ENCODE data around the gene SMCHD1. TPM values are rescaled to one million over a fixed set of nuclear protein-coding genes. Genes with fewer than 3 reads are reported as not detected.

Gene SMCHD1
- total RNA-seq, 1 experiment from 2014 or later: 57.4 TPM

- DNase-seq: no peak
- Histone ChIP-seq H3K36me3 (ENCODE audit: control insufficient read depth, insufficient read depth, low read length) (no peaks in the 10 kb centered on the region), H3K9me3 (no peaks in the 10 kb centered on the region), H3K27me3 (replicated peaks; ENCODE audit: control insufficient read depth, insufficient read depth, low read length) (no peaks in the 10 kb centered on the region), H3K4me1 (peaks cover 28% of the 10 kb centered on the region), H3K4me3 (ENCODE audit: low read depth, low read length) (peak overlapping the region; percentile 88)
- POLR2A ChIA-PET: no interaction called here
- H3K27me3 Mint-ChIP-seq (ENCODE audit: insufficient read depth, unreplicated experiment): no peaks in the 10 kb centered on the region
- peak overlapping the region; percentile 21 for H3K27ac Mint-ChIP-seq (ENCODE audit: unreplicated experiment)
- peaks cover 37% of the 10 kb centered on the region for H3K36me3 Mint-ChIP-seq (ENCODE audit: insufficient read depth, unreplicated experiment)
- intact Hi-C loops (cut with micrococcal nuclease; ENCODE audit: unreplicated experiment): loop anchor here (5.0 to 10.0 kb wide), 2 partner anchors 83 to 330 kb away; partner anchors contain the start of genes METTL4 and NDC80
- H3K9me3 Mint-ChIP-seq (ENCODE audit: unreplicated experiment): no peaks in the 10 kb centered on the region
- H3K4me1 Mint-ChIP-seq (ENCODE audit: low read depth, unreplicated experiment): peaks cover 7% of the 10 kb centered on the region
- no peak for TF ChIP-seq CTCF (IDR thresholded peaks at IDR 0.05; ENCODE audit: insufficient read depth in 1 of 2, low read depth in 1 of 2, low read length in 1 of 2, severe bottlenecking in 1 of 2, unreplicated experiment in 1 of 2)
- H3K4me3 Mint-ChIP-seq (ENCODE audit: unreplicated experiment): peak overlapping the region; percentile 70
- CTCF ChIA-PET: no interaction called here
- no TSS peak for BruUV-seq (replicated peaks)
Measured at GRCh38 chr18:2654928-2655177, 673 bp upstream of the SMCHD1 start.

GRCh38 chr18:2655954-2656236 is 369 bp downstream of the SMCHD1 start:
- peaks cover 7% of the 10 kb centered on the region for H3K4me1 Mint-ChIP-seq (ENCODE audit: low read depth, unreplicated experiment)
- peak overlapping the region; percentile 70 for H3K4me3 Mint-ChIP-seq (ENCODE audit: unreplicated experiment)
- intact Hi-C loops (cut with micrococcal nuclease; ENCODE audit: unreplicated experiment): loop anchor here (5.0 to 10.0 kb wide), 2 partner anchors 84 to 331 kb away; partner anchors contain the start of genes METTL4 and NDC80
- no peaks in the 10 kb centered on the region for H3K9me3 Mint-ChIP-seq (ENCODE audit: unreplicated experiment)
- H3K36me3 Mint-ChIP-seq (ENCODE audit: insufficient read depth, unreplicated experiment): peaks cover 40% of the 10 kb centered on the region
- no TSS peak for BruUV-seq (replicated peaks)
- CTCF ChIA-PET: no interaction called here
- H3K27me3 Mint-ChIP-seq (ENCODE audit: insufficient read depth, unreplicated experiment): no peaks in the 10 kb centered on the region
- DNase-seq: peak in 1 of 2 experiments; percentile 58
- no peaks in the 10 kb centered on the region for H3K27me3 ChIP-seq (replicated peaks; ENCODE audit: control insufficient read depth, insufficient read depth, low read length)
- peaks cover 28% of the 10 kb centered on the region for H3K4me1 ChIP-seq
- no peaks in the 10 kb centered on the region for H3K36me3 ChIP-seq (ENCODE audit: control insufficient read depth, insufficient read depth, low read length)
- H3K27ac Mint-ChIP-seq (ENCODE audit: unreplicated experiment): peak overlapping the region; percentile 21
- H3K9me3 ChIP-seq: no peaks in the 10 kb centered on the region
- TF ChIP-seq CTCF (IDR thresholded peaks at IDR 0.05; ENCODE audit: insufficient read depth in 1 of 2, low read depth in 1 of 2, low read length in 1 of 2, severe bottlenecking in 1 of 2, unreplicated experiment in 1 of 2): no peak
- H3K4me3 ChIP-seq (ENCODE audit: low read depth, low read length): peak overlapping the region; percentile 88
- POLR2A ChIA-PET: interaction anchor here (0.9 kb wide), 1 partner anchor 85 kb away, joined by 4 read pairs; the partner anchor contains the start of genes METTL4 and NDC80

- H3K9me3 ChIP-seq: no peaks in the 10 kb centered on the region
- Mint-ChIP-seq H3K36me3 (ENCODE audit: insufficient read depth, unreplicated experiment) (peaks cover 45% of the 10 kb centered on the region), H3K4me1 (ENCODE audit: low read depth, unreplicated experiment) (peaks cover 7% of the 10 kb centered on the region), H3K9me3 (ENCODE audit: unreplicated experiment) (no peaks in the 10 kb centered on the region), H3K27ac (ENCODE audit: unreplicated experiment) (peak overlapping the region; percentile 21), H3K27me3 (ENCODE audit: insufficient read depth, unreplicated experiment) (no peaks in the 10 kb centered on the region), H3K4me3 (ENCODE audit: unreplicated experiment) (peak overlapping the region; percentile 70)
- peak overlapping the region; percentile 88 for H3K4me3 ChIP-seq (ENCODE audit: low read depth, low read length)
- POLR2A ChIA-PET: interaction anchor here (0.9 kb wide), 1 partner anchor 85 kb away, joined by 4 read pairs; the partner anchor contains the start of genes METTL4 and NDC80
- intact Hi-C loops (cut with micrococcal nuclease; ENCODE audit: unreplicated experiment): loop anchor here (5.0 to 10.0 kb wide), 2 partner anchors 84 to 332 kb away; partner anchors contain the start of genes METTL4 and NDC80
- BruUV-seq (replicated peaks): no TSS peak
- peak; percentile 47 to 63 for DNase-seq
- H3K36me3 ChIP-seq (ENCODE audit: control insufficient read depth, insufficient read depth, low read length): no peaks in the 10 kb centered on the region
- H3K27me3 ChIP-seq (replicated peaks; ENCODE audit: control insufficient read depth, insufficient read depth, low read length): no peaks in the 10 kb centered on the region
- CTCF ChIA-PET: no interaction called here
- no peak for TF ChIP-seq CTCF (IDR thresholded peaks at IDR 0.05; ENCODE audit: insufficient read depth in 1 of 2, low read depth in 1 of 2, low read length in 1 of 2, severe bottlenecking in 1 of 2, unreplicated experiment in 1 of 2)
- H3K4me1 ChIP-seq: peaks cover 28% of the 10 kb centered on the region
Measured at GRCh38 chr18:2656237-2656980, 883 bp downstream of the SMCHD1 start.

All from Caco-2 (cell line).